Caco-2 (cell line): ENCODE data around the gene NEU2. TPM values are rescaled to one million over a fixed set of nuclear protein-coding genes. Genes with fewer than 3 reads are reported as not detected.
"Not testable (repeated sequence)": the region's sequence is repeated elsewhere in the genome, so short reads cannot be mapped to it uniquely, and the experiment has no call there.

Experiments used
- BruUV-seq: library from RNA; stranded (reverse); fragments of 400-500 nt; replicated peaks from 2 replicates; lab custom pipeline; 2021; lab: Mats Ljungman, UMichigan
- CTCF ChIA-PET: fragments of 300-600 bp; sonication (Branson Sonifier 250); formaldehyde crosslinking; loops from one replicate; lab custom pipeline; 2022; ENCODE audit warnings: antibody characterized with exemption; lab: Charles Lee
- POLR2A ChIA-PET: fragments of 300-600 bp; sonication (Branson Sonifier 250); formaldehyde crosslinking; loops from one replicate; lab custom pipeline; 2022; ENCODE audit warnings: antibody characterized with exemption; lab: Charles Lee
- DNase-seq, 2 experiments: peaks; one replicate each; pipeline versions ENCODE4 v3.0.0 to v3.0.0-alpha.2; 2020 to 2022
- H3K27me3 ChIP-seq: replicated peaks from 2 replicates; pipeline ENCODE4 v1.6.0; 2011; ENCODE audit warnings: low read length; ENCODE audit not compliant: control insufficient read depth, insufficient read depth
- H3K36me3 ChIP-seq: 2 replicates; pipeline ENCODE4 v1.5.1; 2011; ENCODE audit warnings: low read length; ENCODE audit not compliant: control insufficient read depth, insufficient read depth
- H3K4me1 ChIP-seq: fragments of 250-450 bp; sonication (Bioruptor Pico); 2 replicates; pipeline ENCODE4 v1.5.1; 2020; ENCODE audit warnings: mild to moderate bottlenecking
- H3K4me3 ChIP-seq: 2 replicates; pipeline ENCODE4 v1.5.1; 2011; ENCODE audit warnings: low read depth, mild to moderate bottlenecking, control low read depth, low read length
- H3K9me3 ChIP-seq: fragments of 250-450 bp; sonication (Bioruptor Pico); 2 replicates; pipeline ENCODE4 v1.5.1; 2020; ENCODE audit warnings: mild to moderate bottlenecking, moderate library complexity
- H3K27ac Mint-ChIP-seq: one replicate; pipeline ENCODE4 v1.8.0; 2022; ENCODE audit warnings: mixed read lengths; ENCODE audit not compliant: unreplicated experiment
- H3K27me3 Mint-ChIP-seq: one replicate; pipeline ENCODE4 v1.8.0; 2022; ENCODE audit warnings: mixed read lengths; ENCODE audit not compliant: insufficient read depth, unreplicated experiment
- H3K36me3 Mint-ChIP-seq: one replicate; pipeline ENCODE4 v1.8.0; 2022; ENCODE audit warnings: mild to moderate bottlenecking, mixed read lengths; ENCODE audit not compliant: insufficient read depth, unreplicated experiment
- H3K4me1 Mint-ChIP-seq: one replicate; pipeline ENCODE4 v1.8.0; 2022; ENCODE audit warnings: low read depth, mixed read lengths; ENCODE audit not compliant: unreplicated experiment
- H3K4me3 Mint-ChIP-seq: one replicate; pipeline ENCODE4 v1.8.0; 2022; ENCODE audit warnings: mild to moderate bottlenecking, moderate library complexity, mixed read lengths; ENCODE audit not compliant: unreplicated experiment
- H3K9me3 Mint-ChIP-seq: one replicate; pipeline ENCODE4 v1.8.0; 2022; ENCODE audit warnings: mixed read lengths; ENCODE audit not compliant: unreplicated experiment
- intact Hi-C: fragments of 100-400 bp; cut with micrococcal nuclease; formaldehyde crosslinking; loops from one replicate; pipeline ENCODE4 v1.10.0; 2022; ENCODE audit not compliant: unreplicated experiment
- total RNA-seq: library from RNA; stranded (reverse); gene quantifications from 2 replicates; pipeline ENCODE4 v1.2.3, GENCODE V29; 2022
- TF ChIP-seq, protein P1 (sequence below), 2 experiments: fragments of 200-600 bp in 1 of 2; IDR thresholded peaks; 1 replicate in 1 of 2; 2 replicates in 1 of 2; pipeline versions ENCODE4 v1.5.1 to v1.8.0; 2011 to 2022; ENCODE audit warnings: antibody characterized with exemption in 1 of 2, control low read depth in 1 of 2, inconsistent platforms in 1 of 2, low read depth in 1 of 2, low read length in 1 of 2, mild to moderate bottlenecking in 1 of 2, moderate library complexity in 1 of 2; ENCODE audit not compliant: insufficient read depth in 1 of 2, severe bottlenecking in 1 of 2, unreplicated experiment in 1 of 2

Gene NEU2
- total RNA-seq, 1 experiment from 2014 or later: not detected

- intact Hi-C loops: no loop called here
- no peak for DNase-seq
- H3K27ac Mint-ChIP-seq: no peak overlapping the region
- H3K9me3 Mint-ChIP-seq: no peaks in the 10 kb centered on the region
- ChIA-PET POLR2A (no interaction called here), CTCF (no interaction called here)
- H3K36me3 ChIP-seq: no peaks in the 10 kb centered on the region
- H3K4me1 ChIP-seq: no peaks in the 10 kb centered on the region
- no peaks in the 10 kb centered on the region for H3K36me3 Mint-ChIP-seq
- H3K27me3 ChIP-seq: no peaks in the 10 kb centered on the region
- H3K4me3 ChIP-seq: no peak overlapping the region
- TF ChIP-seq, protein P1, sequence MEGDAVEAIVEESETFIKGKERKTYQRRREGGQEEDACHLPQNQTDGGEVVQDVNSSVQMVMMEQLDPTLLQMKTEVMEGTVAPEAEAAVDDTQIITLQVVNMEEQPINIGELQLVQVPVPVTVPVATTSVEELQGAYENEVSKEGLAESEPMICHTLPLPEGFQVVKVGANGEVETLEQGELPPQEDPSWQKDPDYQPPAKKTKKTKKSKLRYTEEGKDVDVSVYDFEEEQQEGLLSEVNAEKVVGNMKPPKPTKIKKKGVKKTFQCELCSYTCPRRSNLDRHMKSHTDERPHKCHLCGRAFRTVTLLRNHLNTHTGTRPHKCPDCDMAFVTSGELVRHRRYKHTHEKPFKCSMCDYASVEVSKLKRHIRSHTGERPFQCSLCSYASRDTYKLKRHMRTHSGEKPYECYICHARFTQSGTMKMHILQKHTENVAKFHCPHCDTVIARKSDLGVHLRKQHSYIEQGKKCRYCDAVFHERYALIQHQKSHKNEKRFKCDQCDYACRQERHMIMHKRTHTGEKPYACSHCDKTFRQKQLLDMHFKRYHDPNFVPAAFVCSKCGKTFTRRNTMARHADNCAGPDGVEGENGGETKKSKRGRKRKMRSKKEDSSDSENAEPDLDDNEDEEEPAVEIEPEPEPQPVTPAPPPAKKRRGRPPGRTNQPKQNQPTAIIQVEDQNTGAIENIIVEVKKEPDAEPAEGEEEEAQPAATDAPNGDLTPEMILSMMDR (IDR thresholded peaks at IDR 0.05; ENCODE audit: insufficient read depth in 1 of 2, low read depth in 1 of 2, low read length in 1 of 2, severe bottlenecking in 1 of 2, unreplicated experiment in 1 of 2): no peak
- H3K27me3 Mint-ChIP-seq: no peaks in the 10 kb centered on the region
- BruUV-seq: no TSS peak
- no peak overlapping the region for H3K4me3 Mint-ChIP-seq
- H3K4me1 Mint-ChIP-seq: no peaks in the 10 kb centered on the region
- no peaks in the 10 kb centered on the region for H3K9me3 ChIP-seq
Observed at GRCh38 chr2:233015019-233015645, 17.3 kb upstream of the NEU2 start.

- H3K4me3 Mint-ChIP-seq: no peak overlapping the region
- Histone ChIP-seq H3K36me3 (no peaks in the 10 kb centered on the region), H3K9me3 (no peaks in the 10 kb centered on the region), H3K4me1 (no peaks in the 10 kb centered on the region), H3K4me3 (no peak overlapping the region), H3K27me3 (no peaks in the 10 kb centered on the region)
- CTCF ChIA-PET: no interaction called here
- TF ChIP-seq, protein P1 (IDR thresholded peaks at IDR 0.05; ENCODE audit: insufficient read depth in 1 of 2, low read depth in 1 of 2, low read length in 1 of 2, severe bottlenecking in 1 of 2, unreplicated experiment in 1 of 2): no peak
- no peaks in the 10 kb centered on the region for H3K36me3 Mint-ChIP-seq
- no peak overlapping the region for H3K27ac Mint-ChIP-seq
- DNase-seq: no peak
- H3K9me3 Mint-ChIP-seq: no peaks in the 10 kb centered on the region
- BruUV-seq: no TSS peak
- H3K27me3 Mint-ChIP-seq: no peaks in the 10 kb centered on the region
- intact Hi-C loops: no loop called here
- POLR2A ChIA-PET: no interaction called here
- no peaks in the 10 kb centered on the region for H3K4me1 Mint-ChIP-seq
Observed at GRCh38 chr2:233017947-233018346, 14.5 kb upstream of the NEU2 start.

- POLR2A ChIA-PET, H3K27me3 ChIP-seq, H3K27ac Mint-ChIP-seq, H3K4me3 ChIP-seq, H3K9me3 Mint-ChIP-seq, H3K36me3 ChIP-seq, BruUV-seq, DNase-seq, H3K36me3 Mint-ChIP-seq, H3K27me3 Mint-ChIP-seq, H3K4me3 Mint-ChIP-seq, H3K4me1 Mint-ChIP-seq, CTCF ChIA-PET, H3K9me3 ChIP-seq, H3K4me1 ChIP-seq, intact Hi-C loops: not testable (repeated sequence)
Observed at GRCh38 chr2:233019610-233020009, 12.9 kb upstream of the NEU2 start.
